Endothelial cell of umbilical vein (primary cell): ENCODE data around the gene MRTFA. TPM values are rescaled to one million over a fixed set of nuclear protein-coding genes. Genes with fewer than 3 reads are reported as not detected.

ENCODE experiments used
- BruUV-seq: library from RNA; stranded (reverse); fragments of 400-500 nt; replicated peaks from 2 replicates; lab custom pipeline; 2021; lab: Mats Ljungman, UMichigan
- CTCF ChIA-PET: fragments of 300-600, 350-600 bp; sonication (Branson Sonifier 250); formaldehyde crosslinking; loops from one replicate; lab custom pipeline; 2021; ENCODE audit warnings: antibody characterized with exemption, inconsistent platforms; lab: Charles Lee
- POLR2A ChIA-PET: fragments of 300-600, 350-600 bp; sonication (Branson Sonifier 250); formaldehyde crosslinking; loops from one replicate; lab custom pipeline; 2021; ENCODE audit warnings: antibody characterized with exemption, inconsistent platforms; lab: Charles Lee
- DNase-seq: peaks from one replicate; pipeline ENCODE4 v3.0.0-alpha.2; 2011; ENCODE audit warnings: low read depth, low spot score
- FAIRE-seq: peaks from 2 replicates; lab custom pipeline; 2011; peaks lifted over from hg19 to GRCh38; lab: Jason Lieb, UNC
- H2AFZ ChIP-seq: 2 replicates; pipeline ENCODE4 v1.6.0; 2012; ENCODE audit warnings: low read depth, low read length, control low read depth, inconsistent platforms
- H3K27ac ChIP-seq: 2 replicates; pipeline ENCODE4 v1.5.1; 2011; ENCODE audit warnings: low read depth, mild to moderate bottlenecking, control low read depth, low read length, moderate library complexity; ENCODE audit not compliant: insufficient read depth
- H3K27me3 ChIP-seq, 2 experiments: 2 replicates each; pipeline versions ENCODE4 v1.6.0 to v1.6.1; 2011; ENCODE audit warnings: low read length in 2 of 2, mixed read lengths in 1 of 2; ENCODE audit not compliant: control insufficient read depth in 2 of 2, insufficient read depth in 2 of 2
- H3K36me3 ChIP-seq, 2 experiments: 2 replicates in 1 of 2; 3 replicates in 1 of 2; pipeline ENCODE4 v1.5.1; 2011; ENCODE audit warnings: low read length in 2 of 2, mild to moderate bottlenecking in 1 of 2, moderate library complexity in 1 of 2; ENCODE audit not compliant: control insufficient read depth in 2 of 2, insufficient read depth in 2 of 2; ENCODE audit errors: extremely low read depth in 1 of 2
- H3K4me1 ChIP-seq: 3 replicates; pipeline ENCODE4 v1.5.1; 2011; ENCODE audit warnings: mild to moderate bottlenecking, low read length; ENCODE audit not compliant: control insufficient read depth, insufficient read depth; ENCODE audit errors: extremely low read depth
- H3K4me2 ChIP-seq: 2 replicates; pipeline ENCODE4 v1.6.1; 2011; ENCODE audit warnings: low read length, control low read depth, mixed read lengths; ENCODE audit not compliant: insufficient read depth
- H3K4me3 ChIP-seq, 3 experiments: fragments of 200-600 bp in 1 of 3; sonication (generic), shearing (Covaris generic) in 1 of 3; replicated peaks in 1 of 3; 2 replicates each; pipeline ENCODE4 v1.5.1; 2011 to 2016; ENCODE audit warnings: control low read depth in 3 of 3, low read length in 3 of 3, mild to moderate bottlenecking in 2 of 3, inconsistent platforms in 1 of 3, low read depth in 1 of 3, moderate library complexity in 1 of 3; ENCODE audit not compliant: insufficient read depth in 1 of 3
- H3K79me2 ChIP-seq: 2 replicates; pipeline ENCODE4 v1.6.0; 2012; ENCODE audit warnings: low read length, inconsistent platforms; ENCODE audit not compliant: control insufficient read depth, insufficient read depth
- H3K9ac ChIP-seq: replicated peaks from 2 replicates; pipeline ENCODE3; 2011; ENCODE audit warnings: low read length, control low read depth; ENCODE audit not compliant: insufficient read depth; ENCODE audit errors: extremely low read depth
- H3K9me1 ChIP-seq: replicated peaks from 3 replicates; pipeline ENCODE4 v1.6.0; 2011; ENCODE audit warnings: mild to moderate bottlenecking, low read length; ENCODE audit not compliant: control insufficient read depth, insufficient read depth; ENCODE audit errors: extremely low read depth
- H3K9me3 ChIP-seq: replicated peaks from 2 replicates; pipeline ENCODE4 v1.5.1; 2012; ENCODE audit warnings: low read length, inconsistent platforms; ENCODE audit not compliant: control insufficient read depth, insufficient read depth
- H4K20me1 ChIP-seq: replicated peaks from 2 replicates; pipeline ENCODE3; 2011; ENCODE audit warnings: mild to moderate bottlenecking, low read length; ENCODE audit not compliant: control insufficient read depth, insufficient read depth; ENCODE audit errors: extremely low read depth
- EZH2 ChIP-seq: IDR thresholded peaks from 2 replicates; pipeline ENCODE4 v1.6.1; 2012; ENCODE audit warnings: borderline replicate concordance, low read depth, mild to moderate bottlenecking, moderate library complexity, low read length, inconsistent platforms; ENCODE audit not compliant: severe bottlenecking
- FOS ChIP-seq: IDR thresholded peaks from 2 replicates; pipeline ENCODE4 v1.6.1; 2011; ENCODE audit warnings: mild to moderate bottlenecking, low read length, moderate library complexity, borderline replicate concordance; ENCODE audit not compliant: insufficient read depth
- GATA2 ChIP-seq: IDR thresholded peaks from 2 replicates; pipeline ENCODE4 v1.7.0; 2011; ENCODE audit warnings: low read depth, mild to moderate bottlenecking, moderate library complexity, mixed read lengths, low read length; ENCODE audit not compliant: insufficient read length, insufficient read depth
- JUN ChIP-seq: IDR thresholded peaks from 2 replicates; pipeline ENCODE4 v1.6.1; 2011; ENCODE audit warnings: borderline replicate concordance, low read depth; ENCODE audit not compliant: insufficient read length, insufficient read depth
- MYC ChIP-seq: IDR thresholded peaks from one replicate; pipeline ENCODE4 v1.6.1; 2011; ENCODE audit warnings: mild to moderate bottlenecking, low read depth, low read length
- POLR2A ChIP-seq: IDR thresholded peaks from 2 replicates; pipeline ENCODE4 v1.6.1; 2012; ENCODE audit warnings: low read depth, mild to moderate bottlenecking, control low read depth, low read length
- POLR2AphosphoS5 ChIP-seq: IDR thresholded peaks from 2 replicates; pipeline ENCODE4 v1.6.1; 2012; ENCODE audit warnings: low read depth, mild to moderate bottlenecking, control low read depth, low read length, moderate library complexity; ENCODE audit not compliant: insufficient read depth
- dilution Hi-C: fragments of 300-500 bp; cut with MboI; formaldehyde crosslinking; loops from one replicate; pipeline ENCODE4 v1.15.0; 2019; ENCODE audit warnings: low sequenced_read_pairs; ENCODE audit not compliant: extremely low pct_ligation_motif_present
- intact Hi-C: fragments of 100-400 bp; cut with micrococcal nuclease; formaldehyde crosslinking; loops from one replicate; pipeline ENCODE4 v1.10.0; 2022
- polyA plus RNA-seq, 4 experiments: library from polyadenylated mRNA; depleted of rRNA in 3 of 4; stranded (reverse) in 3 of 4; unstranded in 1 of 4; fragments of >200 nt; gene quantifications; 2 replicates each; pipeline versions ENCODE4 v1.2.1 to v1.2.3, GENCODE V29; 2011 to 2012; ENCODE audit warnings: missing spikeins in 1 of 4
- total RNA-seq: library from RNA; stranded (reverse); gene quantifications from 2 replicates; pipeline ENCODE4 v1.2.3, GENCODE V29; 2021
- TF ChIP-seq, protein P1 (sequence below), 2 donors: IDR thresholded peaks; 1 replicate in 1 of 2; 2 replicates in 1 of 2; pipeline ENCODE4 v1.5.1; 2011; ENCODE audit warnings: low read length in 2 of 2, mild to moderate bottlenecking in 2 of 2, moderate library complexity in 2 of 2, control low read depth in 1 of 2, inconsistent platforms in 1 of 2, low read depth in 1 of 2; ENCODE audit not compliant: insufficient read depth in 1 of 2; ENCODE audit errors: extremely low read depth in 1 of 2
- TF ChIP-seq, protein P2 (sequence below): IDR thresholded peaks from 2 replicates; pipeline ENCODE4 v1.6.1; 2011; ENCODE audit not compliant: insufficient read depth, insufficient read length

The MRTFA gene
- total and polyA plus RNA-seq, 2 donors (not counting 3 experiments of a cell fraction or from before 2014, with no cell fraction given): 13.6 to 44.1 TPM

DNA sequence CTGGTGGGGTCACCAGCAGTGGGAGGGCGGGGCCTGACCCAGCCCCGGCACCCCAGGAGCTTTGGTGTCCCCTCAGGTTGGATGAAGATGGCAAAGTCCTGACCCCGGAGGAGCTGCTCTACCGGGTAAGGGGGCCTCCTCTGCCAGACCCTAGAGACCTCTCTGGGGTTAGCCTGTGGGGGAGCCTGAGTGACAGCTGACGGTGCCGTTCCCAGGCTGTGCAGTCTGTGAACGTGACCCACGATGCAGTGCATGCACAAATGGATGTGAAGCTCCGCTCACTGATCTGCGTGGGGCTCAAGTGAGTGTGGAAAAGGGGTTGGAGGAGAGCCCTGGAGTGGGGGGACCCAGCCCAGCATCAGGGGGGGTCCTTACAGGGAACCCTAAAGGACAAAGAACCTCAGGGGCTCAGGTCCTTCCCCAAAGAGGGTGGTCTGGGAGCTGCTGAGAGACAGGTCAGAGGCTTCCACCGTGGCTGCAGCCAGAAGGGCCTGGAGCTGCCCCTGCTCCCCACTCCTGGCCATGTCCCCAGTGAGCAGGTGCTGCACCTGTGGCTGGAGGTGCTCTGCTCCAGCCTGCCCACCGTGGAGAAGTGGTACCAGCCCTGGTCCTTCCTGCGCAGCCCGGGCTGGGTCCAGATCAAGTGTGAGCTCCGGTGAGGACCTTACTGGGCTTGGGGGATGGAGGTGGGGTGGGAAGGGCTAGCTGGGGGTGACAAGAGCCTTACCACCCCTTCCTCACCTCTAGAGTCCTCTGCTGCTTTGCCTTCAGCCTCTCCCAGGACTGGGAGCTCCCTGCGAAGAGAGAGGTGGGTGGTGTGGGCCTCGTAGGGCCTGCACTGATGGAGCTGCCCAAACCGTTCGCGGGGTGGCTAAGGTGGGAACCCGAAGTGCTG, 227.6 kb downstream of the MRTFA start:
- Histone ChIP-seq H3K4me3 (no peak overlapping the region), H3K27ac (no peak overlapping the region), H3K9me1 (no peaks in the 10 kb centered on the region), H3K79me2 (no peaks in the 10 kb centered on the region), H3K4me2 (no peak overlapping the region), H3K9me3 (no peaks in the 10 kb centered on the region), H3K36me3 (peaks cover 4 to 68% of the 10 kb centered on the region in 2 experiments), H2AFZ (no peak overlapping the region), H4K20me1 (no peaks in the 10 kb centered on the region), H3K9ac (no peak overlapping the region), H3K27me3 (no peaks in the 10 kb centered on the region), H3K4me1 (no peaks in the 10 kb centered on the region)
- BruUV-seq: no TSS peak
- no peak for TF ChIP-seq GATA2
- no peak for TF ChIP-seq POLR2AphosphoS5
- TF ChIP-seq, protein P1, sequence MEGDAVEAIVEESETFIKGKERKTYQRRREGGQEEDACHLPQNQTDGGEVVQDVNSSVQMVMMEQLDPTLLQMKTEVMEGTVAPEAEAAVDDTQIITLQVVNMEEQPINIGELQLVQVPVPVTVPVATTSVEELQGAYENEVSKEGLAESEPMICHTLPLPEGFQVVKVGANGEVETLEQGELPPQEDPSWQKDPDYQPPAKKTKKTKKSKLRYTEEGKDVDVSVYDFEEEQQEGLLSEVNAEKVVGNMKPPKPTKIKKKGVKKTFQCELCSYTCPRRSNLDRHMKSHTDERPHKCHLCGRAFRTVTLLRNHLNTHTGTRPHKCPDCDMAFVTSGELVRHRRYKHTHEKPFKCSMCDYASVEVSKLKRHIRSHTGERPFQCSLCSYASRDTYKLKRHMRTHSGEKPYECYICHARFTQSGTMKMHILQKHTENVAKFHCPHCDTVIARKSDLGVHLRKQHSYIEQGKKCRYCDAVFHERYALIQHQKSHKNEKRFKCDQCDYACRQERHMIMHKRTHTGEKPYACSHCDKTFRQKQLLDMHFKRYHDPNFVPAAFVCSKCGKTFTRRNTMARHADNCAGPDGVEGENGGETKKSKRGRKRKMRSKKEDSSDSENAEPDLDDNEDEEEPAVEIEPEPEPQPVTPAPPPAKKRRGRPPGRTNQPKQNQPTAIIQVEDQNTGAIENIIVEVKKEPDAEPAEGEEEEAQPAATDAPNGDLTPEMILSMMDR (IDR thresholded peaks at IDR 0.05; ENCODE audit: extremely low read depth in 1 of 2, insufficient read depth in 1 of 2, low read depth in 1 of 2, low read length in 2 of 2): no peak
- TF ChIP-seq, protein P2, sequence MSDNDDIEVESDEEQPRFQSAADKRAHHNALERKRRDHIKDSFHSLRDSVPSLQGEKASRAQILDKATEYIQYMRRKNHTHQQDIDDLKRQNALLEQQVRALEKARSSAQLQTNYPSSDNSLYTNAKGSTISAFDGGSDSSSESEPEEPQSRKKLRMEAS: no peak
- no peak for TF ChIP-seq JUN
- TF ChIP-seq POLR2A: no peak
- TF ChIP-seq MYC: no peak
- no peak for TF ChIP-seq EZH2
- TF ChIP-seq FOS: no peak
- ChIA-PET CTCF (interaction anchor here (3.2 kb wide), 1 partner anchor 28 kb away, joined by 9 read pairs; no protein-coding TSS in a partner anchor), POLR2A (interaction anchor here (1.2 kb wide), 1 partner anchor 10 kb away, joined by 3 read pairs; no protein-coding TSS in a partner anchor)
- no peak for FAIRE-seq
- intact Hi-C loops: no loop called here
- dilution Hi-C loops: no loop called here
- DNase-seq: no peak
